HG03139 (cell line): ENCODE results near the gene KBTBD4.
"Not testable (repeated sequence)": the region's sequence is repeated elsewhere in the genome, so short reads cannot be mapped to it uniquely, and the experiment has no call there.

Experiments
- ATAC-seq: cut with Tn5 transposase; IDR thresholded peaks from one replicate; pipeline ENCODE4 v1.9.1; 2021; ENCODE audit not compliant: unreplicated experiment

KBTBD4 gene

DNA sequence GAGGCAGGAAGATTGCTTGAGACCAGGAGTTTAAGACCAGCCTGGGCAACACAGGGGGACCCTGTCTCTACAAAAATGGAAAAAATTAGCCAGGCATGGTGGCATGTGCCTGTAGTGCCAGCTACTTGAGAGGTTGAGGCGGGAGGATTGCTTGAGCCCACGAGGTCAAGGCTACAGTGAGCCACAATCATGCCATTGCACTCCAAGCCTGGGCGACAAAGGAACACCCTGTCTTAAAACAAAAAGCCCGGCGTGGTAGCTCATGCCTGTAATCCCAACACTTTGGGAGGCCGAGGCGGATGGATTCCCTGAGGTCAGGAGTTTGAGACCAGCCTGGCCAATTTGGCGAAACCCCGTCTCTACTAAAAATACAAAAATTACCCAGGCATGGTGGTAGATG lies 48.0 kb downstream of the KBTBD4 start:
- ATAC-seq, result not testable (repeated sequence)

DNA sequence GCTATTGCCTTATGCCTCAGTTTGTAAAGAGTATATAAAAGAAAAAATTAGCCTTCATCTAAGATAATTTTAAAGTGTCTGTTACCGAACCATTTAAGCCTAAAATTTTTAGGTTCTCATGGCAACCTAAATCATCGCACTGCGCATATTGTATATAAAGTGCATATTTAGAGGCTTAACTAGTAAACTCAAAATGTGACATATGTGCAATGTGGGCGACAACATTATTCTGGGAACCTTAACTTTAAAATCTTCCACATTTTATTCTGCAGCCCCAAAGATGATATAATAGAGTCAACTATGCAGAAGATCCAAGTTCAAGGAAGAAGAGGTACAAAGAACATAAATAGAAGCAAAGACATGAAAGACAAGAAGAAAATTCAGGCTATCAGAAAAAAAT lies 48.8 kb downstream of the KBTBD4 start:
- ATAC-seq, result no peak

GRCh38 chr11:47527186-47527585 lies 51.6 kb downstream of the KBTBD4 start:
- ATAC-seq, result no peak

- ATAC-seq, result not testable (repeated sequence)
These were observed 52.7 kb downstream of the KBTBD4 start for GRCh38 chr11:47526032-47526431.

DNA sequence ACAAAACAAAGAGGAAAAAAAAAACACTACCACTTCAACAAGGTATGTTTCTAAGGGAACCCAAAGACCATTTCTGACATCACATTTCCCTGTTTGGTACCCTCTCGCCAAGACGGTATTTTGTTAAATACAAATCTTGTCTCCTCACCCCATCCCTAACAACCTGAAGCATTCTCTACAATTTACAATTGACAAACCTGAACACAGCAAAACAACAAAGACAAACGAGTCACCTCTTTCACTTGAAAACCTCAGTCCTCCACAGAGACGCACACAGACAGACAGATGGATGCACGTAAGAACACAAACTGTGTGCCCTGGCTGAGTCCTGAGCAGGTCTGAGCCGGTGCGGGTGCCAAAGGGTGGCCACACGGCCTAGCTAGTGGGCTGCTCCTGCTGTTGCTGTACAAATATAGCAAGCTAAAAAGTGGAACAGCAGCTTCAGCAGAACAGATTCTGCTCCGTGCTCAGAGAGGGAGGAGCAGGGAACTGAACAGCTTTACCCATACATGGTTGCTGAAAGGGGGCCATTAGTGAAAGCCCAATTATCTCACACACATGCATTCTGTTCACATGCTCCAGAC lies 54.4 kb downstream of the KBTBD4 start:
- ATAC-seq, result no peak

DNA sequence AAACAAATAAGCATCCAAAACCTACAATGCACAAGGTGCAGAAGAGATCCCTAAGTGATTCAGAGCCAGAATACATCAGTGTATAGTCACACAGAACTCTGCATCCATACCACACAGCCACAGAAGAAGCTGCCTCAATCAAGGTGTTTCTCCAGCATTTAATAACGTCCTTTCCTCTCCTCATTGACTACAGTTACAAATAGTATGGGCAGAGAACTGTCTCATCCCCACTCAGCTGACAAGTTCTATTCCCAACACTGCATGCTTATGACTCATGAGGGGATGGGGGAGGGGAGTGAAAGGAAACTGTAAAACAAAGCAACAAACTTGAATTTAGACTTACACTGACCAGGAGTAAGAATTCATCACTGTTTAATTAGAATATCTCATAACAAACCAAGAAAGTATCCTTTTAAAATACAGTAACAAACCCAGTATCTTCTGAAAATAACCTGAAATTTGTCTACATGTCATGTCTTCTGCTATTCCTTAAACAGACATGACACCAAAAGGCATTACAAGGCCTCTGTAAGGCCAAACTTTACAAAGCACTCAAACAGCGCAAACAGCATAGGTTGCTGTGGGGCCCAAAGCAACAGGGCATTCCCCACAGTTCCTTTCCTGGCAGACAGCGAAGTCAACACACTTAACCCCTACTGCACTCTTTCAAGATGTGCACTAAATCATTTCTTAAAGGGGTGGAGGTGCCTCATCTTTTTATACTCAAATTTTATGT lies 55.1 kb downstream of the KBTBD4 start:
- no peak for ATAC-seq
